WTC11 (cell line): ENCODE measurements around the gene RPS3.

ENCODE experiments used
- ATF1 ChIP-seq: sonication (generic); formaldehyde crosslinking; IDR thresholded peaks from 2 replicates; pipeline ENCODE4 v1.8.1; 2023; ENCODE audit warnings: mild to moderate bottlenecking, moderate library complexity, missing genetic modification reagents
- CBFB ChIP-seq: sonication (generic); formaldehyde crosslinking; IDR thresholded peaks from 2 replicates; pipeline ENCODE4 v1.8.1; 2022; ENCODE audit warnings: mild to moderate bottlenecking, low read depth, missing genetic modification reagents
- CREB1 ChIP-seq: sonication (generic); formaldehyde crosslinking; IDR thresholded peaks from 2 replicates; pipeline ENCODE4 v1.8.0; 2023; ENCODE audit warnings: mild to moderate bottlenecking, missing genetic modification reagents
- ELF4 ChIP-seq: sonication (generic); formaldehyde crosslinking; IDR thresholded peaks from 2 replicates; pipeline ENCODE4 v1.8.1; 2022; ENCODE audit warnings: low read depth, mild to moderate bottlenecking, moderate library complexity, missing genetic modification reagents
- GABPB1 ChIP-seq: sonication (generic); formaldehyde crosslinking; IDR thresholded peaks from 2 replicates; pipeline ENCODE4 v1.8.1; 2023; ENCODE audit warnings: mild to moderate bottlenecking, missing genetic modification reagents
- TEAD4 ChIP-seq: sonication (generic); formaldehyde crosslinking; IDR thresholded peaks from 2 replicates; pipeline ENCODE4 v1.8.0; 2022; ENCODE audit warnings: mild to moderate bottlenecking, missing genetic modification reagents
- TF ChIP-seq, protein P1 (sequence below): fragments of 200-600 bp; IDR thresholded peaks from 2 replicates; pipeline ENCODE4 v1.8.0; 2022; ENCODE audit warnings: antibody characterized with exemption
- TF ChIP-seq, protein P2 (sequence below): fragments of 250-450 bp; sonication (Bioruptor Pico); IDR thresholded peaks from 2 replicates; pipeline ENCODE4 v1.9.0; 2021; ENCODE audit warnings: mild to moderate bottlenecking
- TF ChIP-seq, protein P3 (sequence below): sonication (generic); formaldehyde crosslinking; IDR thresholded peaks from 2 replicates; pipeline ENCODE4 v1.8.0; 2022; ENCODE audit warnings: mild to moderate bottlenecking, missing genetic modification reagents
- TF ChIP-seq, protein P4 (sequence below): sonication (generic); formaldehyde crosslinking; IDR thresholded peaks from 2 replicates; pipeline ENCODE4 v1.8.1; 2022; ENCODE audit warnings: low read depth, missing genetic modification reagents, borderline replicate concordance

DNA sequence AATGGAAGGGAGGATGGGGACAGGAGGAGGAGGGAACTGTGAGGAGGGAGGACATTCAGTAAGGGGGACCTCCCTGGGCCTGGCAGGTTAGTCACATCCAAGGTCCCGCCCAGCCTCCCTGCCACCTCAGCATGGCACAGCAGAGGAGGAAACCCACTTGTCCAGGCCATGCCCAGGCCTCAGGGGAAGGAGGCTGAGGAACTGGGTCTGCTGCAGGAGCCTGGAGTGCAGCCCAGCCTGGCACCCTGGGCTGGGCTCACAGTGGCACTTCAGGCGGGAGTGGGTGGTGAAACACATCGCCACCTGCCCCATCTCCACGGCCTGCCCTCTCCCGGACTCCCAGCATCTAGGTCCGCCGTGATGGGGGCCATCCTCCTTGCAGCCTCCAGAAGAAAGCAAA, 50.9 kb downstream of the RPS3 start:
- TF ChIP-seq CREB1 (CRISPR knock-in tag) (no peak), GABPB1 (CRISPR knock-in tag) (no peak), TEAD4 (CRISPR knock-in tag) (no peak), ELF4 (CRISPR knock-in tag) (no peak), CBFB (no peak), ATF1 (CRISPR knock-in tag) (no peak)
- TF ChIP-seq, protein P1, sequence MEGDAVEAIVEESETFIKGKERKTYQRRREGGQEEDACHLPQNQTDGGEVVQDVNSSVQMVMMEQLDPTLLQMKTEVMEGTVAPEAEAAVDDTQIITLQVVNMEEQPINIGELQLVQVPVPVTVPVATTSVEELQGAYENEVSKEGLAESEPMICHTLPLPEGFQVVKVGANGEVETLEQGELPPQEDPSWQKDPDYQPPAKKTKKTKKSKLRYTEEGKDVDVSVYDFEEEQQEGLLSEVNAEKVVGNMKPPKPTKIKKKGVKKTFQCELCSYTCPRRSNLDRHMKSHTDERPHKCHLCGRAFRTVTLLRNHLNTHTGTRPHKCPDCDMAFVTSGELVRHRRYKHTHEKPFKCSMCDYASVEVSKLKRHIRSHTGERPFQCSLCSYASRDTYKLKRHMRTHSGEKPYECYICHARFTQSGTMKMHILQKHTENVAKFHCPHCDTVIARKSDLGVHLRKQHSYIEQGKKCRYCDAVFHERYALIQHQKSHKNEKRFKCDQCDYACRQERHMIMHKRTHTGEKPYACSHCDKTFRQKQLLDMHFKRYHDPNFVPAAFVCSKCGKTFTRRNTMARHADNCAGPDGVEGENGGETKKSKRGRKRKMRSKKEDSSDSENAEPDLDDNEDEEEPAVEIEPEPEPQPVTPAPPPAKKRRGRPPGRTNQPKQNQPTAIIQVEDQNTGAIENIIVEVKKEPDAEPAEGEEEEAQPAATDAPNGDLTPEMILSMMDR: no peak
- TF ChIP-seq, protein P2, sequence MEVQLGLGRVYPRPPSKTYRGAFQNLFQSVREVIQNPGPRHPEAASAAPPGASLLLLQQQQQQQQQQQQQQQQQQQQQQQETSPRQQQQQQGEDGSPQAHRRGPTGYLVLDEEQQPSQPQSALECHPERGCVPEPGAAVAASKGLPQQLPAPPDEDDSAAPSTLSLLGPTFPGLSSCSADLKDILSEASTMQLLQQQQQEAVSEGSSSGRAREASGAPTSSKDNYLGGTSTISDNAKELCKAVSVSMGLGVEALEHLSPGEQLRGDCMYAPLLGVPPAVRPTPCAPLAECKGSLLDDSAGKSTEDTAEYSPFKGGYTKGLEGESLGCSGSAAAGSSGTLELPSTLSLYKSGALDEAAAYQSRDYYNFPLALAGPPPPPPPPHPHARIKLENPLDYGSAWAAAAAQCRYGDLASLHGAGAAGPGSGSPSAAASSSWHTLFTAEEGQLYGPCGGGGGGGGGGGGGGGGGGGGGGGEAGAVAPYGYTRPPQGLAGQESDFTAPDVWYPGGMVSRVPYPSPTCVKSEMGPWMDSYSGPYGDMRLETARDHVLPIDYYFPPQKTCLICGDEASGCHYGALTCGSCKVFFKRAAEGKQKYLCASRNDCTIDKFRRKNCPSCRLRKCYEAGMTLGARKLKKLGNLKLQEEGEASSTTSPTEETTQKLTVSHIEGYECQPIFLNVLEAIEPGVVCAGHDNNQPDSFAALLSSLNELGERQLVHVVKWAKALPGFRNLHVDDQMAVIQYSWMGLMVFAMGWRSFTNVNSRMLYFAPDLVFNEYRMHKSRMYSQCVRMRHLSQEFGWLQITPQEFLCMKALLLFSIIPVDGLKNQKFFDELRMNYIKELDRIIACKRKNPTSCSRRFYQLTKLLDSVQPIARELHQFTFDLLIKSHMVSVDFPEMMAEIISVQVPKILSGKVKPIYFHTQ (CRISPR knock-in tag): no peak
- TF ChIP-seq, protein P3, sequence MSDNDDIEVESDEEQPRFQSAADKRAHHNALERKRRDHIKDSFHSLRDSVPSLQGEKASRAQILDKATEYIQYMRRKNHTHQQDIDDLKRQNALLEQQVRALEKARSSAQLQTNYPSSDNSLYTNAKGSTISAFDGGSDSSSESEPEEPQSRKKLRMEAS (CRISPR knock-in tag): no peak
- TF ChIP-seq, protein P4, sequence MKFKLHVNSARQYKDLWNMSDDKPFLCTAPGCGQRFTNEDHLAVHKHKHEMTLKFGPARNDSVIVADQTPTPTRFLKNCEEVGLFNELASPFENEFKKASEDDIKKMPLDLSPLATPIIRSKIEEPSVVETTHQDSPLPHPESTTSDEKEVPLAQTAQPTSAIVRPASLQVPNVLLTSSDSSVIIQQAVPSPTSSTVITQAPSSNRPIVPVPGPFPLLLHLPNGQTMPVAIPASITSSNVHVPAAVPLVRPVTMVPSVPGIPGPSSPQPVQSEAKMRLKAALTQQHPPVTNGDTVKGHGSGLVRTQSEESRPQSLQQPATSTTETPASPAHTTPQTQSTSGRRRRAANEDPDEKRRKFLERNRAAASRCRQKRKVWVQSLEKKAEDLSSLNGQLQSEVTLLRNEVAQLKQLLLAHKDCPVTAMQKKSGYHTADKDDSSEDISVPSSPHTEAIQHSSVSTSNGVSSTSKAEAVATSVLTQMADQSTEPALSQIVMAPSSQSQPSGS (CRISPR knock-in tag): no peak
